ENCODE measurements around the gene EFNA2. TPM values are rescaled to one million over a fixed set of nuclear protein-coding genes. Genes with fewer than 3 reads are reported as not detected.

EFNA2 gene
- total RNA-seq, 3 donors from 2014 or later (not counting 1 experiment from before 2014, with no cell fraction given), result not detected

GRCh38 chr19:1273263-1274041 lies 12.2 kb upstream of the EFNA2 start:
- Histone ChIP-seq H3K27me3 (ENCODE audit: control insufficient read depth, insufficient read depth, low read length) (no peaks in the 10 kb centered on the region), H3K4me3 (ENCODE audit: low read length) (no peak overlapping the region), H3K9me3 (ENCODE audit: control insufficient read depth, insufficient read depth, low read length) (no peaks in the 10 kb centered on the region), H3K4me1 (ENCODE audit: control insufficient read depth, insufficient read depth, low read length) (peaks cover 71% of the 10 kb centered on the region), H3K27ac (ENCODE audit: low read length) (no peak overlapping the region), H3K36me3 (ENCODE audit: control insufficient read depth, insufficient read depth, low read length) (peaks cover 48% of the 10 kb centered on the region)
- no peaks in the 10 kb centered on the region for H3K27me3 Mint-ChIP-seq (ENCODE audit: low read depth in 2 of 2)
- intact Hi-C loops (cut with micrococcal nuclease), result loop anchor here (10.0 kb wide), 1 partner anchor 221 kb away; the partner anchor contains the start of genes PCSK4 and REEP6
- 90% methylated on average over 25 of the region's 25 CpGs for WGBS (ENCODE audit: insufficient coverage)
- no peaks in the 10 kb centered on the region for H3K9me3 Mint-ChIP-seq
- ATAC-seq (no peak), DNase-seq (peak in 1 of 2 donors; percentile 28)
- H3K36me3 Mint-ChIP-seq, result peaks cover 7% of the 10 kb centered on the region
- peak overlapping the region; percentile 93 to 94 for H3K27ac Mint-ChIP-seq
- peaks cover 45 to 62% of the 10 kb centered on the region in 2 donors for H3K4me1 Mint-ChIP-seq
- peak overlapping the region; percentile 59 for H3K4me3 Mint-ChIP-seq
- no peak for TF ChIP-seq CTCF (IDR thresholded peaks at IDR 0.05)

- TF ChIP-seq CTCF (IDR thresholded peaks at IDR 0.05), result no peak
- WGBS (ENCODE audit: insufficient coverage), result 91% methylated on average over 46 of the region's 46 CpGs
- peak overlapping the region; percentile 60 for H3K4me3 Mint-ChIP-seq
- H3K27ac Mint-ChIP-seq, result peak overlapping the region; percentile 91 to 93
- DNase-seq (peak in 1 of 2 donors; percentile 32), ATAC-seq (no peak)
- Histone ChIP-seq H3K27me3 (ENCODE audit: control insufficient read depth, insufficient read depth, low read length) (no peaks in the 10 kb centered on the region), H3K9me3 (ENCODE audit: control insufficient read depth, insufficient read depth, low read length) (no peaks in the 10 kb centered on the region), H3K36me3 (ENCODE audit: control insufficient read depth, insufficient read depth, low read length) (peaks cover 54% of the 10 kb centered on the region), H3K27ac (ENCODE audit: low read length) (peak overlapping the region; percentile 80), H3K4me3 (ENCODE audit: low read length) (no peak overlapping the region), H3K4me1 (ENCODE audit: control insufficient read depth, insufficient read depth, low read length) (peaks cover 67% of the 10 kb centered on the region)
- no peaks in the 10 kb centered on the region for H3K9me3 Mint-ChIP-seq
- peaks cover 7% of the 10 kb centered on the region for H3K36me3 Mint-ChIP-seq
- H3K4me1 Mint-ChIP-seq, result peaks cover 38 to 54% of the 10 kb centered on the region in 2 donors
- no peaks in the 10 kb centered on the region for H3K27me3 Mint-ChIP-seq (ENCODE audit: low read depth in 2 of 2)
- intact Hi-C loops (cut with micrococcal nuclease), result loop anchor here (10.0 kb wide), 1 partner anchor 221 kb away; the partner anchor contains the start of genes PCSK4 and REEP6
Measured at GRCh38 chr19:1274081-1274851, 11.4 kb upstream of the EFNA2 start.

- intact Hi-C loops (cut with micrococcal nuclease), result loop anchor here (10.0 kb wide), 1 partner anchor 220 kb away; the partner anchor contains the start of genes PCSK4 and REEP6
- peaks cover 7% of the 10 kb centered on the region for H3K36me3 Mint-ChIP-seq
- H3K27me3 ChIP-seq (ENCODE audit: control insufficient read depth, insufficient read depth, low read length), result no peaks in the 10 kb centered on the region
- DNase-seq, result no peak
- peaks cover 54% of the 10 kb centered on the region for H3K36me3 ChIP-seq (ENCODE audit: control insufficient read depth, insufficient read depth, low read length)
- H3K9me3 Mint-ChIP-seq, result no peaks in the 10 kb centered on the region
- H3K4me3 ChIP-seq (ENCODE audit: low read length), result peak overlapping the region; percentile 23
- no peaks in the 10 kb centered on the region for H3K27me3 Mint-ChIP-seq (ENCODE audit: low read depth in 2 of 2)
- peak overlapping the region; percentile 91 to 93 for H3K27ac Mint-ChIP-seq
- peak overlapping the region; percentile 80 for H3K27ac ChIP-seq (ENCODE audit: low read length)
- H3K4me1 ChIP-seq (ENCODE audit: control insufficient read depth, insufficient read depth, low read length), result peaks cover 69% of the 10 kb centered on the region
- TF ChIP-seq CTCF (IDR thresholded peaks at IDR 0.05), result no peak
- H3K4me1 Mint-ChIP-seq, result peaks cover 40 to 57% of the 10 kb centered on the region in 2 donors
- peak overlapping the region; percentile 83 for H3K4me3 Mint-ChIP-seq
- 59% methylated on average over 44 of the region's 44 CpGs for WGBS (ENCODE audit: insufficient coverage)
- H3K9me3 ChIP-seq (ENCODE audit: control insufficient read depth, insufficient read depth, low read length), result no peaks in the 10 kb centered on the region
- ATAC-seq, result no peak
Measured at GRCh38 chr19:1274852-1275259, 10.8 kb upstream of the EFNA2 start.

All from natural killer cell (primary cell).